NCI-H2107 (cell line): Measurements from ENCODE around the gene LORICRIN.

ENCODE experiments used
- DNase-seq: peaks from one replicate; lab custom pipeline; 2025; lab: John Stamatoyannopoulos, UW

LORICRIN gene

GRCh38 chr1:153306303-153307220 is 47.1 kb downstream of the LORICRIN start:
- no peak for DNase-seq

DNA sequence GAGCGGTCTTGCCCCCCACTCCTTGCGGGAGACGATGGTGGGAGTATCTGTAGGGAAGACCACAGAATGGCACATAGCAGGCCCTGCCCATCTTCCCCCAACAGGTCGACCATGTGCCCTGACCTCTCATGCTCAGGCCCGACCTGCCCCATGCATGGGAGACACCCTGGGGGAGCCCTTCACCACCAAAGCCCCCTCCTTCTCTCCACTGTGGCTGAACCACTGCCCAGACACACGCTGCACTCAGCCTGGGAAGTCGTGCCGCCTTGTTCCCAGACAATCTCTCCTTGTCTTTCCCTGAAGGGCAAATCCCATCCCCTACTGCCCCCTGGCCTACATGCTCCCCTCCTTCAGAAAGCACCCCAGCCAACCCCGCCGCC is 47.7 kb downstream of the LORICRIN start:
- DNase-seq: no peak

DNA sequence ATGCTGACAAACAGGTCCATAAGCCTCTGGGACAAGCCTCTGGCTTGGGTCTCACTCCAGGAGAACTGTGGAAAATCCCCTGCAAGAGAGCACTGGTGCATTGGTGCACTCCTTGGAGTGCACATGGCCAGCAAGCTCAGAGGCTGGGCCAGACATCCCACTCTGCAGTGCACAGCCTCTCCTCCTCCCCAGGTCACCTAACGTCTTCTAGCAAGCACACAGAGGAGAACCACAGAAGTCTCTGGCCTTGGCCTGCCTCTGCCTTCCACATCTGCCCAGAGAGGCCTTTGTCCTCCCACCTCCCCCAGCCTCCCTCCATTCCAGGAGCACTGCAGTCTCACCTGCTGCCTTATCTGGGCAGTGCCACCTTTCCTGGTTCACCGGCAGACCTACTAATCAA is 49.1 kb downstream of the LORICRIN start:
- no peak for DNase-seq

GRCh38 chr1:153309441-153309840 is 50.0 kb downstream of the LORICRIN start:
- DNase-seq: no peak

DNA sequence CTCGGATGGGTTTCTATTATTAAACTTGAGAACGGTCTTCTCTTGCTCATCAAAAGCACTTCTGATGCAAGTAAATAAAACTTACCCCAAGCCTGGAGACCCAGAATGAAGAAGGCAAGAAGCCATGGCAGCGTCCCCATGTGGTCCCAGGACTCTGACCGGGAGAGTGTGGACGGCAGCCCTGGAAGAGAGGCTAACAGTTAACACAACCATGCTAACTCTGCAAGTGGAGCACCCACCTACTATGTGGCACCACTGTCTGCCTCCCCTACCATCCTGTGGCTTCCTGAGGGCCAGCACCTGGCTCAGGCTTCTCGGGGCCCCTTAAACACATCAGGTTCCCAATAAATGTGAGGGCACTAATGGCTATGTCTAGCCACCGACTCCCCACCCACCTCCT is 51.0 kb downstream of the LORICRIN start:
- no peak for DNase-seq
